NCI-H510A (cell line): Measurements from ENCODE around the gene KLK15.
"Not testable (repeated sequence)": the region's sequence is repeated elsewhere in the genome, so short reads cannot be mapped to it uniquely, and the experiment has no call there.

Source experiments
- DNase-seq: peaks from one replicate; lab custom pipeline; 2025; lab: John Stamatoyannopoulos, UW

KLK15 gene

GRCh38 chr19:50796128-50796633, 37.2 kb downstream of the KLK15 start:
- no peak for DNase-seq

GRCh38 chr19:50795664-50796073, 37.7 kb downstream of the KLK15 start:
- DNase-seq: no peak

GRCh38 chr19:50794876-50795663, 38.3 kb downstream of the KLK15 start:
- DNase-seq: no peak

GRCh38 chr19:50794074-50794875, 39.1 kb downstream of the KLK15 start:
- DNase-seq: no peak

GRCh38 chr19:50793558-50794065, 39.8 kb downstream of the KLK15 start:
- DNase-seq: no peak

GRCh38 chr19:50792272-50793250, 40.8 kb downstream of the KLK15 start:
- no peak for DNase-seq

GRCh38 chr19:50791594-50792271, 41.6 kb downstream of the KLK15 start:
- DNase-seq: no peak

GRCh38 chr19:50790922-50791467, 42.4 kb downstream of the KLK15 start:
- DNase-seq: no peak

- no peak for DNase-seq
Observed at GRCh38 chr19:50790396-50790795, 43.0 kb downstream of the KLK15 start, which contains the start of gene ACP4. Gene ACP4 (plus strand): TSS chr19:50790415. CDS start chr19:50790415, 0 bp downstream.

- no peak for DNase-seq
Observed at GRCh38 chr19:50785329-50785728, 48.0 kb downstream of the KLK15 start.

GRCh38 chr19:50784710-50785109, 48.7 kb downstream of the KLK15 start:
- DNase-seq: no peak

GRCh38 chr19:50783848-50784152, 49.6 kb downstream of the KLK15 start:
- DNase-seq: not testable (repeated sequence)

GRCh38 chr19:50780753-50781435, 52.5 kb downstream of the KLK15 start:
- DNase-seq: no peak

- no peak for DNase-seq
Observed at GRCh38 chr19:50779504-50780457, 53.6 kb downstream of the KLK15 start.

- DNase-seq: no peak
Observed at GRCh38 chr19:50778906-50779430, 54.4 kb downstream of the KLK15 start.

GRCh38 chr19:50777830-50778303, 55.5 kb downstream of the KLK15 start:
- DNase-seq: no peak

- no peak for DNase-seq
Observed at GRCh38 chr19:50777261-50777660, 56.1 kb downstream of the KLK15 start.

- no peak for DNase-seq
Observed at GRCh38 chr19:50776131-50776530, 57.2 kb downstream of the KLK15 start.
